ENCODE data around the gene PIGBOS1. TPM values are rescaled to one million over a fixed set of nuclear protein-coding genes. Genes with fewer than 3 reads are reported as not detected.

The PIGBOS1 gene
- total and polyA plus RNA-seq, 9 of the 15 experiments (the other 6 are each of a cell fraction or from before 2014, with no cell fraction given), result 25.2 to 76.2 (median 46.0) TPM

GRCh38 chr15:55343168-55343567, 24.2 kb upstream of the PIGBOS1 start (continued):
- no peak for TF ChIP-seq ZNF277 (CRISPR knock-in tag; IDR thresholded peaks at IDR 0.05; ENCODE audit: borderline replicate concordance)
- no peak for TF ChIP-seq ZNF655 (CRISPR knock-in tag; IDR thresholded peaks at IDR 0.05)
- no peak for TF ChIP-seq ARID4B (CRISPR knock-in tag; IDR thresholded peaks at IDR 0.05)
- TF ChIP-seq ESRRA (IDR thresholded peaks at IDR 0.05; ENCODE audit: borderline replicate concordance, low read depth), result no peak
- no peak for TF ChIP-seq ZBTB5 (IDR thresholded peaks at IDR 0.05)
- TF ChIP-seq ZBTB12 (CRISPR knock-in tag; IDR thresholded peaks at IDR 0.05), result no peak
- TF ChIP-seq VEZF1 (CRISPR knock-in tag; IDR thresholded peaks at IDR 0.05), result no peak
- TF ChIP-seq USF1 (CRISPR knock-in tag; IDR thresholded peaks at IDR 0.05), result no peak
- no peak for TF ChIP-seq ADNP (tag; IDR thresholded peaks at IDR 0.05)
